Brain pericyte (primary cell): ENCODE measurements around the gene IGSF23.
"Not testable (repeated sequence)": the region's sequence is repeated elsewhere in the genome, so short reads cannot be mapped to it uniquely, and the experiment has no call there.

Source experiments
- DNase-seq: peaks from one replicate; pipeline ENCODE4 v3.0.0-alpha.2; 2012; ENCODE audit warnings: low read depth, low spot score

IGSF23 gene

DNA sequence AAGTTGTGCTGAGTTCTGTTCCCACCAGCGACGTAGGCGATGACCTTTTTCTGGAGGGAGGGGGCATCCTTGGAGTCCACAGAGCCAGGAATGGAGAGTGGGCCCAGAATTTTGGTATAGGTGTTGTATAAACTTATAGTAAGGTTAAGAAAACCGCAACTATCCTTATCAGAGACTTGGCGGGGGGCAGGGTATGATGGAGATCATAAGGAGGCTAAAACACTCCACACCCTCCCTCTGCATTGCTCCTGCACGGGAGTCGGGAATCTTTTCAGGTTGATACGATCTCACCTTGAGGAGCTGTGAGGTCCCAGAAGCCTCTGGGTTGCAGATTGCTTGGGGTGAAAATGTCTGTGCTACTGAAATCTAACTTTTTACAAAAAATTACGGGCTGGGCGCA lies 51.6 kb downstream of the IGSF23 start:
- DNase-seq = no peak

- DNase-seq = no peak
Observed at GRCh38 chr19:44666852-44667556, 53.6 kb downstream of the IGSF23 start.

DNA sequence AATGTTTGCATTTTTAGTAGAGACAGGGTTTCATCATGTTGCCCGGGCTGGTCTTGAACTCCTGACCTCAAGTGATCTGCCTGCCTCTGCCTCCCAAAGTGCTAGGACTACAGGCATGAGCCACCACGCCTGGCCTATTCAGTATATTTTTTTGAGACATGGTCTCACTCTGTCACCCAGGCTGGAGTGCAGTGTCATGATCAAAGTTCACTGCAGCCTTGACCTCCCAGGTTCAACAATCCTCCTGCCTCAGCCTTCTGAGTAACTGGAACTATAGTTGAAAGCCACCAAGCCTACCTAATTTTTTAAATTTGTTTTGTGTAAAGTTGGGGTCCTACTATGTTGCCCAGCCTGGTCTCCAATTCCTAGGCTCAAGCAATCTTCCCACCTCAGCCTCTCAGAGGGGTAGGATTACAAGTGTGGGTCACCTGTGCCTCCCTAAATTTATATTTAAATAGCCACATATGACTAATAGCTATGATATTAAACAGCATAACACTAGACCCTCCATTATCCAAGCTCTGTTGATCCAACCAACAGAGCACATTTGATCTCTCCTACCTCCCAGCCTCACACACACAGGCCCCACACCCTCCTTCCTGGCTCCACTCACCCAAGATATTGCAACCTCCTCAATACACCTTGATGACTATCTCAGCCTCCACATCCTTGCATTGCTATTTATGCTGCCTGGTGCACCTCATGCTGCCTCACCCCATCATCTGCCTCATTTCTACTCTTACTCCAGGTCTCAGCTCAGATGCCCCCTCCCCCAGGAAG lies 55.8 kb downstream of the IGSF23 start:
- no peak for DNase-seq

DNA sequence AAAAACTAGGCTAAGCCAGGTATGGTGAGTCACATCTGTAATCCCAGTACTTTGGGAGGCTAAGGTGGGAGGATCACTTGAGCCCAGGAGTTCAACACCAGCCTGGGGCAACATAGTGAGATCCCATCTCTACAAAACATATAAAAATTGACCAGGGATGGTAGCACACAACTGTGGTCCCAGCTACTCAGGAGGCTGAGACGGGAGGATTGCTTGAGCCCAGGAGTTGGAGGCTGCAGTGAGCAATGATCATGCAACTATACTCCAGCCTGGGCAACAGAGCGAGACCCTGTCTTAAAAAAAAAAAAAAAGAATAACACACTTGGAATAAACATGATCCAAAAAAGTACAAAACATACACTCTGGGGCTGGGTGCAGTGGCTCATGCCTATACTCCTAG lies 56.7 kb downstream of the IGSF23 start:
- not testable (repeated sequence) for DNase-seq

DNA sequence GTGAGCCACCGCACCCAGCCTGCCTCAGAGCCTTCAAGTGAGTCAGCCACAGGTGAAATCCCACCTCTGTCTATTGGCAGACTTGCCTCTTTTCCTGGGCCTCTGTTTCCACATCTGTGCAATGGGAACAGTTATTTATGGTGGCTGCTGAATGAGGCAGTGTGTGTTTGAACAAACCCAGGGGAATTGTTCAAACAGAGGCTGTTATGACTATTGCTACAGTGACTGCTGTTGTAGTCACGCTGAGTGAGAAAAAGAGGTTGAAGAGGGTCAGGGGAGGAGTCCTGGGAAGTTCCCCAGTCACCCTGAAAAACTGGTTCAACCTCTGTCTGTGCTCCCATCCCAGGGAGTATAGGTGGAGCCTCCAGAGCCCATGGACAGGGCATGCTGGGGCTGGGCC lies 58.0 kb downstream of the IGSF23 start, which contains the start of gene CEACAM19:
CEACAM19 (plus strand) TSS at position 83 of the 400 bp plus-strand sequence. CDS start 450 bp downstream, outside the sequence.
- no peak for DNase-seq

DNA sequence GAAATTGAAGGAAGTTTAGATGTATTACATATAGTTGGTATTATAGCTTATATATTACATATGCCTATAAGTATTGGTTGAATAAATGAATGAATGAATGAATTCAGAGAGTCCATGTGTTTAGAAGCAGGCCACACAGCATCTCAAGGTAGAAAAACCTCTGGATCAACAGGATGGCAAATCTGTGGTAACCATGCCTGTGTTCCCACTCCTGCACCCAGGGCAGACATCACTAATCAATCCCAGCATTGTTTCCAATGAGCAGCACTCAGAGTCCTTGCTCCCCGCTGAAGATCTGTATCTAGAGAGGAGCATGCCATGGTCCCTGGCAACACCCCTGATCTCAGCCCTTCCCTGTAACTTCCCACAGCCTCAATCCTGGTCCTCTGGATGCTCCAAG lies 58.9 kb downstream of the IGSF23 start:
- no peak for DNase-seq

DNA sequence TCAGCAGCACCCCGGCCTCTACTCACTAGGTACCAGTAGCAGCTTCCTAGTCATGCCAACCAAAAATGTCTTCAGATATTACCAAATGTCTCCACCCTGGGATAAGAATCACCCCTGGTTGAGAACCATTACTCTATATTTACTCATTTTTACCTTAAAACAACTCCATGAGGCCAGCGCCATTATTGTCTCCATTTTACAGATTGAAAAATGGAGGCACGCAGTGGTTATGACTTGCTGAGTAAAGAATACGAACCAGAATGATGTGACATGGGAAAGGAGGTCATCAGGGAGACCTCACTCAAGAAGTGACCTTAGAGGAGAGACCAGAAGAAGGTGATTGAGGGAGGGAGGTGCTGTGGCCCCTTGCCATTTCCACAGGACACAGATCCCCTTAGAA lies 60.1 kb downstream of the IGSF23 start:
- DNase-seq = no peak

DNA sequence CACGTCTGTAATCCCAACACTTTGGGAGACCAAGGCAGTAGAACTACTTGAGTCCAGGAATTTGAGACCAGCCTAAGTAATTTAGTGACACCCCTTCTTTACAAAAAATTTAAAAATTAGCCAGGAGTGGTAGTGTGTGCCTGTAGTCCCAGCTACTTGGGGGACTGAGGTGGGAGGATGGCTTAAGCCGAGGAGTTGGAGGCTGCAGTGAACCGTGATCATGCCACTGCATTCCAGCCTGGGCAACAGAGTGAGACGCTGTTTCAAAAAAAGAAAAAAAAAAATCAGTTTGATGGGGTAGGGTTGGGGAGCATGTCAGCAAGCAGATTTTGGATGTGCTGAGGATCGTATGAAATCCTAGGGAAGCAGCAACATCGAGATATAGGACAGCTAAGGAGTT lies 62.2 kb downstream of the IGSF23 start:
- DNase-seq = no peak

DNA sequence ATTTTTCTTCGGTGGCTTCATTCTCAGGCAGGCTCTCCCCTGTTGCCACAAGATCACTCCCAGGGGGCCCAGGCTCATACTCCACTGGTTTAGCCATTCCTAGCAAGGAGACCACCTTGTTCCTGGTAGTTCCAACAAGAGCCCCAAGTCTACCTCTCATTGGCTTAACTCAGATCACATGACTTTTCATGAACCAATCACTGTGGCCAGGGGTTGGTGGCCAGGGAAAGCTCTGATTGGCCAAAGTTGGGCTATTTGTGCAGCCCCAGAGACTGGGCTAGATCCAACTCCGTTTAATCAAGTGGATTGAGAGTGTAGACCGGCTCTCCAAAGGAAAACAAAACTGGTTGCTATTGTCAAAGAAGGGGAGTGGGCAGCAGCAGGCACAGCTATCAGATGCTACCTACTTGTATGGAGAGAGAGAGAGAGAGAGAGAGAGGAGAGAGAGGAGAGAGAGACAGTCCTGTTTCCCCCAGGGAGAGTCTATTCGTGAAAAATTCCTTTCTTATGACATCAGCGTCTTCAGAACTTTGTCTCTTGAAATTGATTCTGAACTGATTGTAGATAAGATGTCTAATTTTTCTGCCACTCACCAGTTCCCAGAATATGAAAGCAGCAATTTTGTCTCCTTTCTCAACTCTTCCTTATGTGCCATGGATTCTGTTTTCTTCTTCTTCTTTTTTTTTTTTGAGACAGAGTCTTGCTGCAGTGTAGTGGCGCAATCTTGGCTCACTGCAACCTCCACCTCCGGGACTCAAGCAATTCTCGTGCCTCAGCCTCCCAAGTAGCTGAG lies 63.9 kb downstream of the IGSF23 start:
- DNase-seq = no peak

DNA sequence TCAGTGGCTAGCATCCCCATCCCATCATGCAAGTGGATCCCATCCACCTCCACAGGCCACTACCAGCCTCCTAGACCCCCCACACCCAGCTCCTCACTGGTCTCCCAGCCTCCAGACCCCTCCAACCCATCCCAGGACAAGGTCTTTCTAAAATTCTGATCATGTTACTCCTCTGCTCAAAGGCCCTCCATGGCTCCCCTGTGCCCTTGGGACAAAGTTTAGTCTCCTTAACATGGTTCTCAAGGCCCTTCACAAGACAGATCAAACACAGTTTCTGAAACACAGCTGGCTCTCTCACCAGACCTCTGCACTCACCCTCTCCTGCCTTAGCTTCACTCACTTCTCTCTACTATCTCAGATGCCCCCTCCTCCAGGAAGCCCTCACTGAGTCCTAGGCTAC lies 67.2 kb downstream of the IGSF23 start:
- no peak for DNase-seq

DNA sequence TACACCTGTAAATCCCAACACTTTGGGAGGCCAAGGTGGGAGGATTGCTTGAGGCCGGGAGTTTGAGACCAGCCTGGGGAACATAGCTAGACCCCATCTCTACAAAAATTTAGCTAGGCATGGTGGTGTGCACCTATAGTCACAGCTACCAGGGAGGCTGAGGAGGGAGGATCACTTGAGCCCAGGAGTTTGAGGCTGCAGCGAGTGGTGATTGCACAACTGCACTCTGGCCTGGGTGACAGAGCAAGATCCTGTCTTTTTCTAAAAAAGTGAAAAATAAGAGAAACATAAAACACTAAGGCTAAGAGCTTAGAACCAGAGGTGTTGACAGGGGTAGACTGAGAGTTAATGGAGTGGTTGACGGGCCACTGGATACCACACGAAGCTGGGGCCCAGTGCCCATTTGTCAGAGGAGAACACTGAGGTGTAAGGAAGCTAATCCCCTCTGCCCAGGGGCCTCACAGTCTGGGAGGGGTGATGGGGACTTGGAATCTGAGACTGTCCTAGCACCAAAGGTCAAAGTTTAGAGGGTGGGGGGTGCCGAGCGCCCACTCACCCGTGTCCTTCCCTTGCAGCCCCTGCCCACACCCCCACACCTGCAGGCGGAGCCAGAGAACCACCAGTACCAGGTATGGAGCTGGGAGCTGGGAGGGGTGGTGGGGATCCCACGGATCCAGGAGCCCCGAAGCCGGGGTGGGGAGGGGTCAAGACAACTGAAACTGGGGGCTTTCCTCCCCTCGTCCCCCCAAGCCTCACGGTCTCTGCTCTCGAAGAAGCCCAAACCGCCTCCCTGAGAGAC lies 68.8 kb downstream of the IGSF23 start:
- no peak for DNase-seq

DNA sequence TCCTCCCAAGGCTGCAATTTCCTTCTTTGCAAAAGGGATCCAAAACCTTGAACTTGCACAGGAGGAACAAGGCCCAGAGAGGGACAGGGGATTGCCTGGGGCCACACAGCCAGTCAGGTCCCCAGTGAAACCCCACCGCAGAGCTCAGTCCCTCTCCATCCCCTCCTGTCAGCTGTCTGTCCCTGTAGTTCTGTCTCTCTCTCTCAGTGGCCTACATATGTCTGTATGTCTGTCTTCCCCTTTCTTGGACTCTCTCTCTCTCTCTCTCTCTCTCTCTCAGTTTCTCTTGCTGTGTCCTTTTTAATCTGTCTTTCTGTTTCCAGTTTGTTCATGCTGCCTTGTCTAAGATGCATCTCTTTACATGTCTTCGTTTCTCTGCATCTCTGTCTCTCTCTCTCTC lies 69.4 kb downstream of the IGSF23 start:
- no peak for DNase-seq

GRCh38 chr19:44683434-44684210 lies 70.3 kb downstream of the IGSF23 start:
- no peak for DNase-seq

DNA sequence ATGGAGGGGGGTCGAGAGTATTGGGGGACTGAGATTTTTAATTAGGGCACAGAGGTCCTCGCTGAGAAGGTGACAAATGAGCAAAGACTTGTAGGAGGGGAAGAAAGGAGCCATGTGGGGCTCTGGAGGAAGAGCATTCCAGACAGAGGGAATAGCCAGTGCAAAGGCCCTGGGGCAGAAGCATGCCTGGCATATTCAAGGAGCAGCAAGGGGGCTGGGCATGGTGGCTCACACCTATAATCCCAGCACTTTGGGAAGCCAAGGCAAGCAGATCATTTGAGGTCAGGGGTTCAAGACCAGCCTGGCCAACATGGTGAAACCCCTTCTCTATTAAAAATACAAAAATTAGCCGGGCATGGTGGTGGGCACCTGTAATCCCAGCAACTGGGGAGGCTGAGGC lies 71.0 kb downstream of the IGSF23 start:
- not testable (repeated sequence) for DNase-seq

GRCh38 chr19:44684892-44685863 lies 71.8 kb downstream of the IGSF23 start:
- peak; percentile 18 for DNase-seq

- no peak for DNase-seq
Observed at GRCh38 chr19:44685877-44686276, 72.5 kb downstream of the IGSF23 start.
